Measurements from ENCODE around the gene CDKAL1.
"Not testable (repeated sequence)": the region's sequence is repeated elsewhere in the genome, so short reads cannot be mapped to it uniquely, and the experiment has no call there.

Gene CDKAL1

DNA sequence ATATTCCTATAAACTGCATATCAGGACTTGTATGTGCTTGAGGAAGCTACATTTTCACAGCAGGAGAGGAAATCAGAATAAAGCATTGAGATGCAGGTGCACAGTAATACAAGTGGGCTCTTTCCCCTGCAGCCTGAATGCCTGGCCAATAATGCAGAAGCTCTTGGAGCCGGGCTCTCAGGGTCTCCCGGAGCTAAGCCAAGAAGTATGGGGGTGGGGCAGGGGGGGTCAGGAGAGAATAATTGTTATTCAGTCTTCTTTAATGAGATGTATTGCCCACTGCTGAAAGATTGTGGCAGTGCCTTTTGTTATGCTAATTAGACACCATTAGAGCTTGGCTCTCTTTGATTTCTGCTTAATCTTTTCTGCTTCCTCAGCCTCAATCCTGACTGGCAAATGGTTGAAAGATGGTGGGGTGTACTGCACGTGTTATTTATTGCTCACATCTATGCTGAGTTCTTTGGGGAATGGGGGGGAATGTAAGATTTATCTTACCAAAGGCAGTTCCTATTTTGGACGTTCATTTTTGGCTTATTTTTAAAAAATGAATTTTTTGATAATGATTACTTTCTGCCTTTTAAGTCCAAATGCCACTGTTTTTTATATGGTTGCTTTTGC, 651.7 kb downstream of the CDKAL1 start:
- Histone ChIP-seq H3K4me3 (ENCODE audit: insufficient read length, low read depth) (no peak overlapping the region), H3K36me3 (ENCODE audit: insufficient read depth, insufficient read length, low read length) (no peaks in the 10 kb centered on the region), H3K9me3 (ENCODE audit: insufficient read depth, low read length) (peaks cover 3% of the 10 kb centered on the region; the same call in 1 of the 2 replicates), H3K27me3 (ENCODE audit: insufficient read depth, insufficient read length) (no peaks in the 10 kb centered on the region), H3K9ac (ENCODE audit: insufficient read length, low read depth) (no peak overlapping the region), H3K4me1 (ENCODE audit: insufficient read depth, insufficient read length) (no peaks in the 10 kb centered on the region)
- DNase-seq (ENCODE audit: low read depth, low spot score) = peak; percentile 85
- TF ChIP-seq YY1 (IDR thresholded peaks at IDR 0.05; ENCODE audit: insufficient read depth, insufficient read length) (no peak), ZNF274 (IDR thresholded peaks at IDR 0.05; ENCODE audit: low read depth, low read length) (no peak), SUZ12 (IDR thresholded peaks at IDR 0.05; ENCODE audit: extremely low read depth, insufficient read depth, insufficient read length) (no peak)

DNA sequence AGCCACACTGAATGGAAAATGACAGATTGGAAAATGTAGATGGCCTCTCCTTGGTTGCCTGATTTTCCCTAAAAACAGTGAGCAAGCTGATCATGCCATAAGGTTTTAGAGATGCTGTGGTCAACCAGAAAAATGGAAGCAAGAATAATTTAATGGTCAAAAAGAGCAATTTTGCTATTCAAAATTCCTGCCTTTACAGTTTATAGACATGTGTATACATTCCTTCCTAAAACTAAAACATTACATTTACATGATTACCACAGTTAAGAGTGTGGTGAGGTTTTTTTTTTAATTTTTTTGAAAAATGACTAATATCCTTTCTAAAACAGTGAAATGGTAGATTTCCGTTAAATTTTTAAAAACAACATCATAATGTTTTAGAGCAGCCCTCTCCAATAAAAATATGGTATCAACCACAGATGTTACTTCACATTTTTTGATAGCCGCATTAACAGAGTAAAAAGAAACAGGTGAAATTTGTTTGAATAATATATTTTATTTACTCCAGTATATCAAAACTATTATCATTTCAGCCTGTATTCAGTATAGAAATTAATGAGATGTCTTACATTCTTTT, 652.3 kb downstream of the CDKAL1 start:
- TF ChIP-seq ZNF274 (IDR thresholded peaks at IDR 0.05; ENCODE audit: low read depth, low read length) = no peak
- no peak for TF ChIP-seq SUZ12 (IDR thresholded peaks at IDR 0.05; ENCODE audit: extremely low read depth, insufficient read depth, insufficient read length)
- TF ChIP-seq YY1 (IDR thresholded peaks at IDR 0.05; ENCODE audit: insufficient read depth, insufficient read length) = no peak
- Histone ChIP-seq H3K4me1 (ENCODE audit: insufficient read depth, insufficient read length) (no peaks in the 10 kb centered on the region), H3K36me3 (ENCODE audit: insufficient read depth, insufficient read length, low read length) (no peaks in the 10 kb centered on the region), H3K4me3 (ENCODE audit: insufficient read length, low read depth) (no peak overlapping the region), H3K27me3 (ENCODE audit: insufficient read depth, insufficient read length) (no peaks in the 10 kb centered on the region), H3K9me3 (ENCODE audit: insufficient read depth, low read length) (no peaks in the 10 kb centered on the region), H3K9ac (ENCODE audit: insufficient read length, low read depth) (no peak overlapping the region)
- no peak for DNase-seq (ENCODE audit: low read depth, low spot score)

DNA sequence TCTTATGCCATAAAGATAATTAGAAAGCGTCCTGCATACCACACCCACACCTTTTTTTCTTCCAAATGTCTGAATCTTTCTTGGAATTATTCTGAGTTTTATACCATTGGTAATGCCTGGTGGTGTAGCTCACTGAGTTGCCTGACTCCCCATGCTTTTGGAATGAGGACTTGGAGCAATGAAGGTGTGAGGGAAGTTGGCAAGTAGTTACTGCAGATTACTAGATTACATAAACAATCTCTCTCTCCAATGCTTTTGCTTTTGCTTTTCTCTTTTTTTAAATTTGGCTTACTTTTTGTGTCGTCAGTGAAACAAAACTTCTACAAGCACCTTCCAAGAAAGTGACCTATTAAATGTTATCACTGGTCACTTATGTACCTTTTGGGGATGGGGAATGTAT, 653.2 kb downstream of the CDKAL1 start:
- TF ChIP-seq SUZ12 (IDR thresholded peaks at IDR 0.05; ENCODE audit: extremely low read depth, insufficient read depth, insufficient read length) (no peak), YY1 (IDR thresholded peaks at IDR 0.05; ENCODE audit: insufficient read depth, insufficient read length) (no peak), ZNF274 (IDR thresholded peaks at IDR 0.05; ENCODE audit: low read depth, low read length) (no peak)
- Histone ChIP-seq H3K4me3 (ENCODE audit: insufficient read length, low read depth) (no peak overlapping the region), H3K9ac (ENCODE audit: insufficient read length, low read depth) (no peak overlapping the region), H3K9me3 (ENCODE audit: insufficient read depth, low read length) (no peaks in the 10 kb centered on the region), H3K36me3 (ENCODE audit: insufficient read depth, insufficient read length, low read length) (no peaks in the 10 kb centered on the region), H3K27me3 (ENCODE audit: insufficient read depth, insufficient read length) (no peaks in the 10 kb centered on the region), H3K4me1 (ENCODE audit: insufficient read depth, insufficient read length) (no peaks in the 10 kb centered on the region)
- DNase-seq (ENCODE audit: low read depth, low spot score) = no peak

DNA sequence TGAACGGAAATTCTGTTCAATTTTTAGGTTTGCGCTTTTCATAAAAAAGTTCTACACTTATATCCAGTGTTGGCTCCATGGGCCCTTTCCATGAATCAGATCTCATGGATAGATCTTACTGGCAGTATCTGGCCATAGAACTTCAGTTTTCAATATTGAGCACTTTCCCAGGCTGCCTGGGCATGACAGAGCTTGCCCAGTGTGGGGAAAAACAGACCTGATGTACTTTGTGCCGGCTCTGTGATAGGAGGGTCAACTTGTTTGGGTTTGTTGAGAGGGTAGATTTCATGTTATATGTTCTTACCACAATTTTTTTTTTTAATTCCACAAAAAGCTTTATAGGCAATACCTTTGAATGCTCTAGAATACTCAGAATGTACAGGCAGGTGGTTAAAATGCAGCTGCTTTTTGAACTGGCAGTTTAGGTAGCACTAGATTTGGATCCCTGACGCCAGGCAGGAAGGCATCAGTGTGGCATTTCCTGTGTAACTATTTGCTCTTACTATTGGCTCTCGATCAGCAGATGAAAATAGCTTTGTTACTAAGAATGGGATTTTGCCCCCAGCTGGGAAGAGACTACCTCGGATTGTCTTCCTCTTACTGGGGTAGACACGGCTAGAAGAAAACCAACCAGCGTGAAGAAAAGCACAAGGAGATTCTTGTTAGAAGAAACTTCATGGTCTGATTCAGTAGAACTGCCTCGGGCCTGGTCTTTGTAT, 654.4 kb downstream of the CDKAL1 start:
- no peaks in the 10 kb centered on the region for H3K4me1 ChIP-seq (ENCODE audit: insufficient read depth, insufficient read length)

DNA sequence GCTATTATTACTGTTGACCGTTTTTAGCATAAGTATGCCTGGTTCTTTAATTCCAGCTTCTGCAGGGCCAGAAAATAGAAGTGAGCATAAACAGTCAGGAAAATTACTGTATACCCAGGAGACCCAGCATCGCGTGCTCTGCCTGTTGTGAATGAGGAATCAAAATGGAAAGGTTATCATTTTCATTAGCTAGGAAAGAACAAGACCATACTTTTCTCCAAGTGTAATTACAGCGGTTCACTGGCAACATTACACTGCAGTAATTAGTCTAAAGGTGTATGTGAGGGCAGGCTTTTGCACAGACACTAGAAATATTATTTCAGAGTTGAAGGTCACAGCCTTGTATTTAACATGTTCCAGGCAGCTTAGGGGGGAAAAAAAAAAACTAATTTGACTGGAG, 655.5 kb downstream of the CDKAL1 start:
- H3K9me3 ChIP-seq (ENCODE audit: insufficient read depth, low read length) = no peaks in the 10 kb centered on the region
- TF ChIP-seq ZNF274 (IDR thresholded peaks at IDR 0.05; ENCODE audit: low read depth, low read length) = no peak
- no peak for TF ChIP-seq YY1 (IDR thresholded peaks at IDR 0.05; ENCODE audit: insufficient read depth, insufficient read length)
- no peak for TF ChIP-seq SUZ12 (IDR thresholded peaks at IDR 0.05; ENCODE audit: extremely low read depth, insufficient read depth, insufficient read length)
- no peaks in the 10 kb centered on the region for H3K4me1 ChIP-seq (ENCODE audit: insufficient read depth, insufficient read length)
- DNase-seq (ENCODE audit: low read depth, low spot score) = no peak
- H3K27me3 ChIP-seq (ENCODE audit: insufficient read depth, insufficient read length) = no peaks in the 10 kb centered on the region
- H3K9ac ChIP-seq (ENCODE audit: insufficient read length, low read depth) = no peak overlapping the region
- no peaks in the 10 kb centered on the region for H3K36me3 ChIP-seq (ENCODE audit: insufficient read depth, insufficient read length, low read length)
- H3K4me3 ChIP-seq (ENCODE audit: insufficient read length, low read depth) = no peak overlapping the region

More for the DNA sequence above, 654.4 kb downstream of the CDKAL1 start:
- Histone ChIP-seq H3K9ac (ENCODE audit: insufficient read length, low read depth) (no peak overlapping the region), H3K36me3 (ENCODE audit: insufficient read depth, insufficient read length, low read length) (no peaks in the 10 kb centered on the region), H3K4me3 (ENCODE audit: insufficient read length, low read depth) (no peak overlapping the region), H3K27me3 (ENCODE audit: insufficient read depth, insufficient read length) (no peaks in the 10 kb centered on the region), H3K9me3 (ENCODE audit: insufficient read depth, low read length) (no peaks in the 10 kb centered on the region)
- no peak for TF ChIP-seq ZNF274 (IDR thresholded peaks at IDR 0.05; ENCODE audit: low read depth, low read length)
- no peak for TF ChIP-seq SUZ12 (IDR thresholded peaks at IDR 0.05; ENCODE audit: extremely low read depth, insufficient read depth, insufficient read length)
- TF ChIP-seq YY1 (IDR thresholded peaks at IDR 0.05; ENCODE audit: insufficient read depth, insufficient read length) = no peak
- no peak for DNase-seq (ENCODE audit: low read depth, low spot score)

DNA sequence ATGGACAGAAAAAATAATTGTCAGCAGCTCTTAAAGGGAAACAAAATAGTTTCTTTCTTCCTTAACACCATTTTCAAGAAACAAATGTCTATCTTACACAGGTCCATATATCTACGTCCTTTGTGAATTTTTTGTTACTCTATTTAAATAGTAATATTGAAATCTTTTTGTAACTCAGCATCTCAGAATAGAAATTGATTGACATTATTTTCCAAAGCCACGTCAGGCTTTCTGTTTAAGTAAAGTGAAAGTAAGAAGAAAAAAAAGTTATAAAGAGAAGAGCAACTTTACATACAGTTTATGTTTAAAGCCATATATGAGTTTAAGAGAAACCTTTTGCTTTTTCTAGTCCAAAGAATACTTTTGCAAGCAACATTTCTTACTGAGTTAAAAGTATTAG, 656.4 kb downstream of the CDKAL1 start:
- no peaks in the 10 kb centered on the region for H3K4me1 ChIP-seq (ENCODE audit: insufficient read depth, insufficient read length)
- no peaks in the 10 kb centered on the region for H3K27me3 ChIP-seq (ENCODE audit: insufficient read depth, insufficient read length)
- no peak overlapping the region for H3K4me3 ChIP-seq (ENCODE audit: insufficient read length, low read depth)
- no peaks in the 10 kb centered on the region for H3K9me3 ChIP-seq (ENCODE audit: insufficient read depth, low read length)
- TF ChIP-seq ZNF274 (IDR thresholded peaks at IDR 0.05; ENCODE audit: low read depth, low read length) (no peak), YY1 (IDR thresholded peaks at IDR 0.05; ENCODE audit: insufficient read depth, insufficient read length) (no peak), SUZ12 (IDR thresholded peaks at IDR 0.05; ENCODE audit: extremely low read depth, insufficient read depth, insufficient read length) (no peak)
- no peak for DNase-seq (ENCODE audit: low read depth, low spot score)
- H3K9ac ChIP-seq (ENCODE audit: insufficient read length, low read depth) = no peak overlapping the region
- H3K36me3 ChIP-seq (ENCODE audit: insufficient read depth, insufficient read length, low read length) = no peaks in the 10 kb centered on the region

DNA sequence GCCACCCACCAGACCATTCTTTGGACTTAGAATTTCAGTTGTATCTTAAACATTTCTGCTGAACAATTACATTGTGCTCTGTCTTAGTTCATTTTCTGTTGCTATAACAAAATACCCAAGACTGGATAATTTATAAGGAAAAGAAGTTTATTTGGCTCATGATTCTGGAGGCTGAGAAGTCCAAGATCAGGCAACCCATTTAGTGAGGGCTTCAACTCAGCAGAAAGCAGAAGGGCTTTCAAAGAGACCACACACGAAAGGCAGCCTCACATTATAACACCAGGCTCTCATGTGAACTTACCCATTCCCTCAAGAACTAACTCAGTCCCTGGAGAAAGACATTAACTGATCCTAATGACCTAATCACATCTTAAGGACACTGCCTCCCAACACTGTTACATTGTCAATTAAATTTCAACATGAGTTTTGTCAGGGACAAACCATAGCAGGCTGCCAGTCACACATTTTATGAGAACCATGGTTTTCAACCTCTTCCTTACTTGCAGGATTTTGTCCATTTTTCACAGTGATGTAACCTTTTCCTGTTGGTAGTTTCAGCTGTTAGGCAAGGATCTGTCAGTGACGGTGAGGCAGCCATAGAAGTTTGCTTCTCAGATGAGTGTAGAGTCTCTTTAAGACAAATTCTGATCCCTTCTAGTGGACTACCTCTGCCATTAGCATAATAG, 659.7 kb downstream of the CDKAL1 start:
- Histone ChIP-seq H3K4me3 (ENCODE audit: insufficient read length, low read depth) (no peak overlapping the region), H3K4me1 (ENCODE audit: insufficient read depth, insufficient read length) (no peaks in the 10 kb centered on the region), H3K9me3 (ENCODE audit: insufficient read depth, low read length) (no peaks in the 10 kb centered on the region), H3K27me3 (ENCODE audit: insufficient read depth, insufficient read length) (no peaks in the 10 kb centered on the region), H3K36me3 (ENCODE audit: insufficient read depth, insufficient read length, low read length) (no peaks in the 10 kb centered on the region), H3K9ac (ENCODE audit: insufficient read length, low read depth) (no peak overlapping the region)
- no peak for DNase-seq (ENCODE audit: low read depth, low spot score)
- TF ChIP-seq YY1 (IDR thresholded peaks at IDR 0.05; ENCODE audit: insufficient read depth, insufficient read length) = no peak
- no peak for TF ChIP-seq SUZ12 (IDR thresholded peaks at IDR 0.05; ENCODE audit: extremely low read depth, insufficient read depth, insufficient read length)
- no peak for TF ChIP-seq ZNF274 (IDR thresholded peaks at IDR 0.05; ENCODE audit: low read depth, low read length)

DNA sequence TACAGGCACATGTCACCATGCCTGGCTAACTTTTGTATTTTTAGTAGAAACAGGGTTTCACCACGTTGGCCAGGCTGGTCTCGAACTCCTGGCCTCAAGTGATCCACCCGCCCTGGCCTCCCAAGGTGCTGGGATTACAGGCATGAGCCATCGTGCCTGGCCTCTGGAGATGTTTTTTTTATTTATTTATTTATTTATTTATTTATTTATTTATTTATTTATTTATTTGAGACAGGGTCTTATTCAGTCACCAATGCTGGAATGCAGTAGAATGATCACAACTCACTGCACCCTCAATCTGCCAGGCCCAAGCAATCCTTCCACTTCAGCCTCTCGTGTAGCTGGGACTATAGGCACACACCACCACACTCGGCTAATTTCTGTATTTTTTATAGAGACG, 661.0 kb downstream of the CDKAL1 start:
- H3K9me3 ChIP-seq (ENCODE audit: insufficient read depth, low read length); H3K4me1 ChIP-seq (ENCODE audit: insufficient read depth, insufficient read length); H3K27me3 ChIP-seq (ENCODE audit: insufficient read depth, insufficient read length); H3K36me3 ChIP-seq (ENCODE audit: insufficient read depth, insufficient read length, low read length); H3K4me3 ChIP-seq (ENCODE audit: insufficient read length, low read depth); H3K9ac ChIP-seq (ENCODE audit: insufficient read length, low read depth); DNase-seq (ENCODE audit: low read depth, low spot score): not testable (repeated sequence)
